HepG2 (cell line): Measurements from ENCODE around the gene SHTN1. TPM values are rescaled to one million over a fixed set of nuclear protein-coding genes. Genes with fewer than 3 reads are reported as not detected.

Source experiments
- ATAC-seq: fragments of 200-7000 bp; cut with Tn5 transposase; 3 replicates; pipeline ENCODE4 v1.9.1; 2020; ENCODE audit warnings: mild to moderate bottlenecking, moderate library complexity
- Bru-seq: library from RNA; stranded (reverse); fragments of 400-500 nt; gene quantifications from one replicate; lab custom pipeline; 2021; lab: Mats Ljungman, UMichigan
- BruChase-seq, 2 experiments: library from RNA; stranded (reverse); fragments of 400-500 nt; gene quantifications; one replicate each; lab custom pipeline; 2021; lab: Mats Ljungman, UMichigan
- BruUV-seq: library from RNA; stranded (reverse); fragments of 400-500 nt; replicated peaks from 2 replicates; lab custom pipeline; 2021; lab: Mats Ljungman, UMichigan
- CTCF ChIA-PET: fragments of 300-600 bp; formaldehyde crosslinking; extraction: SDS; loops from one replicate; lab custom pipeline; 2021; ENCODE audit warnings: low total read pairs, inconsistent platforms, low intra/inter-chr PET ratio; lab: Yijun Ruan, JAX
- POLR2A ChIA-PET: fragments of 350-600 bp; sonication (Branson Sonifier 250); formaldehyde crosslinking; loops from one replicate; lab custom pipeline; 2020; ENCODE audit warnings: antibody characterized with exemption, inconsistent platforms; lab: Yijun Ruan, JAX
- DNase-seq: peaks from one replicate; pipeline ENCODE4 v3.0.0-alpha.2; 2015; ENCODE audit warnings: low spot score
- FAIRE-seq: peaks from 3 replicates; lab custom pipeline; 2011; peaks lifted over from hg19 to GRCh38; lab: Jason Lieb, UNC
- H2AFZ ChIP-seq: one replicate; pipeline ENCODE4 v1.6.1; 2011; ENCODE audit warnings: low read length, inconsistent platforms
- H3K27ac ChIP-seq: fragments of 300-600 bp; 3 replicates; pipeline ENCODE4 v1.8.0; 2011; ENCODE audit warnings: mixed run types, mild to moderate bottlenecking, mixed read lengths, low read length, inconsistent platforms; ENCODE audit not compliant: insufficient read depth; ENCODE audit errors: extremely low read length
- H3K27me3 ChIP-seq, 2 experiments: fragments of 200-600 bp in 1 of 2; 2 replicates in 1 of 2; 3 replicates in 1 of 2; pipeline versions ENCODE4 v1.6.0 to v1.8.0; 2011; ENCODE audit warnings: low read length in 2 of 2, mild to moderate bottlenecking in 2 of 2, moderate library complexity in 2 of 2, inconsistent platforms in 1 of 2; ENCODE audit not compliant: insufficient read depth in 2 of 2, control insufficient read depth in 1 of 2
- H3K36me3 ChIP-seq, 2 experiments: fragments of 200-600 bp in 1 of 2; replicated peaks in 1 of 2; 2 replicates in 1 of 2; 3 replicates in 1 of 2; pipeline versions ENCODE4 v1.5.1 to v1.8.0; 2011; ENCODE audit warnings: low read length in 2 of 2, inconsistent platforms in 1 of 2; ENCODE audit not compliant: insufficient read depth in 2 of 2, control insufficient read depth in 1 of 2
- H3K4me1 ChIP-seq: 2 replicates; pipeline ENCODE4 v1.5.1; 2012; ENCODE audit warnings: low read length, inconsistent platforms; ENCODE audit not compliant: insufficient read depth
- H3K4me2 ChIP-seq: 2 replicates; pipeline ENCODE4 v1.6.0; 2011; ENCODE audit warnings: low read depth, low read length, inconsistent platforms
- H3K4me3 ChIP-seq, 3 experiments: fragments of 200-600 bp in 1 of 3; sonication (generic), shearing (Covaris generic) in 1 of 3; replicated peaks in 1 of 3; 2 replicates each; pipeline ENCODE4 v1.5.1; 2011 to 2016; ENCODE audit warnings: low read length in 3 of 3, inconsistent platforms in 2 of 3, low read depth in 2 of 3, mild to moderate bottlenecking in 2 of 3, control low read depth in 1 of 3, mixed read lengths in 1 of 3; ENCODE audit not compliant: insufficient read depth in 1 of 3
- H3K79me2 ChIP-seq: one replicate; pipeline ENCODE4 v1.6.1; 2011; ENCODE audit warnings: low read length, inconsistent platforms; ENCODE audit not compliant: insufficient read depth
- H3K9ac ChIP-seq: 2 replicates; pipeline ENCODE4 v1.6.0; 2011; ENCODE audit warnings: mild to moderate bottlenecking, low read depth, low read length, inconsistent platforms; ENCODE audit not compliant: insufficient read depth
- H3K9me3 ChIP-seq: 2 replicates; pipeline ENCODE4 v1.5.1; 2012; ENCODE audit warnings: mild to moderate bottlenecking, low read length
- H4K20me1 ChIP-seq: 2 replicates; pipeline ENCODE4 v1.6.0; 2011; ENCODE audit warnings: inconsistent platforms, mild to moderate bottlenecking, low read length, moderate library complexity; ENCODE audit not compliant: insufficient read depth
- BCL6 ChIP-seq: IDR thresholded peaks from 2 replicates; pipeline ENCODE4 v1.6.1; 2016; ENCODE audit warnings: missing genetic modification reagents, missing compliant biosample characterization
- CREB3 ChIP-seq: sonication (generic); formaldehyde crosslinking; IDR thresholded peaks from 2 replicates; pipeline ENCODE4 v1.5.0; 2020; ENCODE audit warnings: missing genetic modification reagents
- MXD1 ChIP-seq: sonication (generic); formaldehyde crosslinking; IDR thresholded peaks from 2 replicates; pipeline ENCODE4 v1.4.0; 2020; ENCODE audit warnings: mild to moderate bottlenecking, missing genetic modification reagents
- ZNF326 ChIP-seq: sonication (generic); formaldehyde crosslinking; IDR thresholded peaks from 2 replicates; pipeline ENCODE4 v1.4.0; 2020; ENCODE audit warnings: missing genetic modification reagents, borderline replicate concordance
- ZNF331 ChIP-seq: sonication (generic); formaldehyde crosslinking; IDR thresholded peaks from 2 replicates; pipeline ENCODE4 v1.4.0; 2020; ENCODE audit warnings: missing genetic modification reagents
- ZNF468 ChIP-seq: sonication (generic); formaldehyde crosslinking; IDR thresholded peaks from 2 replicates; pipeline ENCODE4 v1.8.0; 2022; ENCODE audit warnings: mild to moderate bottlenecking, moderate library complexity, missing genetic modification reagents
- ZNF703 ChIP-seq: sonication (generic); formaldehyde crosslinking; IDR thresholded peaks from 2 replicates; pipeline ENCODE4 v1.5.1; 2020; ENCODE audit warnings: missing genetic modification reagents, mild to moderate bottlenecking, moderate library complexity, borderline replicate concordance
- ZSCAN30 ChIP-seq: sonication (generic); formaldehyde crosslinking; IDR thresholded peaks from 2 replicates; pipeline ENCODE4 v1.5.0; 2020; ENCODE audit warnings: mild to moderate bottlenecking, missing genetic modification reagents
- WGBS: methylation state at CpG from one replicate; pipeline ENCODE4 v1.1.6; 2017; ENCODE audit warnings: low lambda C conversion rate; 5-methylcytosine and 5-hydroxymethylcytosine counted together
- in situ Hi-C: cut with HindIII; loops from 2 replicates; pipeline ENCODE4 v1.10.0; 2017; ENCODE audit warnings: low pct_unique_long_range_greater_than_20kb; ENCODE audit not compliant: extremely low pct_ligation_motif_present
- intact Hi-C: fragments of 100-400 bp; cut with micrococcal nuclease; formaldehyde crosslinking; loops from one replicate; pipeline ENCODE4 v1.10.0; 2022; ENCODE audit not compliant: unreplicated experiment
- long read RNA-seq, 2 experiments: library from RNA in 1 of 2; library from polyadenylated mRNA in 1 of 2; stranded (forward) in 1 of 2; unstranded in 1 of 2; transcript quantifications; one replicate each; pipeline ENCODE4 v2.0.0, GENCODE V29; 2019 to 2022
- polyA minus RNA-seq, 3 experiments: library from RNA; depleted of rRNA, polyadenylated mRNA; stranded (reverse); fragments of >200 nt; gene quantifications; 2 replicates each; pipeline ENCODE4 v1.2.3, GENCODE V29; 2011; ENCODE audit warnings: low replicate concordance in 1 of 3
- polyA plus RNA-seq, 8 experiments: library from polyadenylated mRNA; depleted of rRNA in 3 of 8; stranded (reverse) in 7 of 8; unstranded in 1 of 8; fragments of >200 nt; fragmentation: Illumina TruSeq in 4 of 8; extraction: Trizol in 4 of 8; gene quantifications; 2 replicates each; pipeline versions ENCODE4 v1.2.1 to v1.2.3, GENCODE V29; 2011 to 2016; ENCODE audit warnings: low read depth in 4 of 8, missing spikeins in 1 of 8, mixed read lengths in 1 of 8; ENCODE audit not compliant: insufficient read depth in 1 of 8
- total RNA-seq, 5 experiments: library from RNA; depleted of rRNA; stranded (reverse); fragments of >200 nt; fragmentation: Illumina TruSeq; extraction: Trizol; gene quantifications; 2 replicates each; pipeline ENCODE4 v1.2.3, GENCODE V29; 2016; ENCODE audit warnings: low read depth in 1 of 5
- TF ChIP-seq, protein P1 (sequence below): sonication (generic); formaldehyde crosslinking; IDR thresholded peaks from 2 replicates; pipeline ENCODE4 v1.8.0; 2022; ENCODE audit warnings: missing genetic modification reagents, mild to moderate bottlenecking, borderline replicate concordance
- TF ChIP-seq, protein P2 (sequence below): sonication (generic); formaldehyde crosslinking; IDR thresholded peaks from 2 replicates; pipeline ENCODE4 v1.4.0; 2020; ENCODE audit warnings: missing genetic modification reagents
- TF ChIP-seq, protein P3 (sequence below): sonication (generic); formaldehyde crosslinking; IDR thresholded peaks from 2 replicates; pipeline ENCODE4 v1.5.0; 2020; ENCODE audit warnings: missing genetic modification reagents

SHTN1 gene
- 15.6 and 18.5 TPM in 2 replicates for total RNA-seq (2016; rRNA removed; fragmentation: Illumina TruSeq; extraction: Trizol)
- total RNA-seq (2016; cell fraction: cytosol; rRNA removed; fragmentation: Illumina TruSeq; extraction: Trizol; ENCODE audit: low read depth) = 3.0 and 3.5 TPM in 2 replicates
- 14.2 and 16.6 TPM in 2 replicates for total RNA-seq (2016; cell fraction: insoluble cytoplasmic fraction; rRNA removed; fragmentation: Illumina TruSeq; extraction: Trizol)
- total RNA-seq (2016; cell fraction: membrane; rRNA removed; fragmentation: Illumina TruSeq; extraction: Trizol) = 8.0 and 10.8 TPM in 2 replicates
- total RNA-seq (2016; cell fraction: nucleus; rRNA removed; fragmentation: Illumina TruSeq; extraction: Trizol) = 26.4 and 27.4 TPM in 2 replicates
- polyA plus RNA-seq (2011; rRNA removed) = 8.2 and 11.3 TPM in 2 replicates
- 3.1 and 5.1 TPM in 2 replicates for polyA plus RNA-seq (2011; cell fraction: cytosol; rRNA removed)
- 11.0 and 13.6 TPM in 2 replicates for polyA plus RNA-seq (2011; cell fraction: nucleus; rRNA removed)
- 14.9 and 15.7 TPM in 2 replicates for polyA plus RNA-seq (2012)
- 2.3 and 2.4 TPM in 2 replicates for polyA plus RNA-seq (2016; cell fraction: cytosol; fragmentation: Illumina TruSeq; extraction: Trizol; ENCODE audit: low read depth)
- polyA plus RNA-seq (2016; cell fraction: insoluble cytoplasmic fraction; fragmentation: Illumina TruSeq; extraction: Trizol; ENCODE audit: low read depth) = 25.3 and 30.9 TPM in 2 replicates
- polyA plus RNA-seq (2016; cell fraction: membrane; fragmentation: Illumina TruSeq; extraction: Trizol; ENCODE audit: low read depth) = 7.3 and 8.8 TPM in 2 replicates
- 45.6 and 49.9 TPM in 2 replicates for polyA plus RNA-seq (2016; cell fraction: nucleus; fragmentation: Illumina TruSeq; extraction: Trizol; ENCODE audit: insufficient read depth, low read depth)
- polyA minus RNA-seq (2011; rRNA and poly(A)+ RNA removed; ENCODE audit: low replicate concordance) = 1.8 and 4.2 TPM in 2 replicates
- 7.4 and 8.1 TPM in 2 replicates for polyA minus RNA-seq (2011; cell fraction: cytosol; rRNA and poly(A)+ RNA removed)
- polyA minus RNA-seq (2011; cell fraction: nucleus; rRNA and poly(A)+ RNA removed) = 37.4 and 38.1 TPM in 2 replicates
- Bru-seq, nascent RNA = percentile 73 among the genes with signal in this experiment
- percentile 69 among the genes with signal in this experiment for BruChase-seq, experiment 1, labeled RNA remaining after a 6-hour chase
- percentile 75 among the genes with signal in this experiment for BruChase-seq, experiment 2, labeled RNA remaining after a 2-hour chase
- long read RNA-seq, experiment 1, full-length matches to known transcripts = 12 of 31 reads
- long read RNA-seq, experiment 1, partial matches to known transcripts = 11 of 31 reads
- long read RNA-seq, experiment 1, other reads (novel, unspliced or antisense) = 8 of 31 reads
- long read RNA-seq, experiment 2, full-length matches to known transcripts = 4 of 29 reads
- long read RNA-seq, experiment 2, partial matches to known transcripts = 1 of 29 reads
- long read RNA-seq, experiment 2, other reads (novel, unspliced or antisense) = 24 of 29 reads

- Histone ChIP-seq H3K4me2 (peak within 1 kb of the TSS; percentile 94), H3K9ac (peak within 1 kb of the TSS; percentile 81), H3K4me3 (peak within 1 kb of the TSS; percentile 78 to 86 (median 82)), H3K27me3 (no peaks in the 10 kb centered on the region), H3K79me2 (peaks cover 41% of the 10 kb centered on the region), H4K20me1 (peaks cover 5% of the 10 kb centered on the region), H3K27ac (peak within 1 kb of the TSS; percentile 83), H3K9me3 (no peaks in the 10 kb centered on the region), H3K36me3 (no peaks in the 10 kb centered on the region), H3K4me1 (peaks cover 52% of the 10 kb centered on the region), H2AFZ (peak within 1 kb of the TSS; percentile 54)
- ATAC-seq = peak; percentile 89
- POLR2A ChIA-PET = interaction anchor here (1.0 to 1.4 kb wide), 4 partner anchors 15 to 58 kb away, joined by 3 to 5 read pairs (median 3); no protein-coding TSS in a partner anchor
- no TSS peak for BruUV-seq
- peak; percentile 70 for DNase-seq
- WGBS = 2% methylated on average over 12 of the region's 46 CpGs
- in situ Hi-C loops = loop anchor here (10.0 kb wide), 1 partner anchor 160 kb away; no protein-coding TSS in a partner anchor
- CTCF ChIA-PET = no interaction called here
- FAIRE-seq = no peak
- intact Hi-C loops = no loop called here
- TF ChIP-seq MXD1 (CRISPR knock-in tag) = no peak; the same call in none of the 2 replicates
- TF ChIP-seq, protein P1, sequence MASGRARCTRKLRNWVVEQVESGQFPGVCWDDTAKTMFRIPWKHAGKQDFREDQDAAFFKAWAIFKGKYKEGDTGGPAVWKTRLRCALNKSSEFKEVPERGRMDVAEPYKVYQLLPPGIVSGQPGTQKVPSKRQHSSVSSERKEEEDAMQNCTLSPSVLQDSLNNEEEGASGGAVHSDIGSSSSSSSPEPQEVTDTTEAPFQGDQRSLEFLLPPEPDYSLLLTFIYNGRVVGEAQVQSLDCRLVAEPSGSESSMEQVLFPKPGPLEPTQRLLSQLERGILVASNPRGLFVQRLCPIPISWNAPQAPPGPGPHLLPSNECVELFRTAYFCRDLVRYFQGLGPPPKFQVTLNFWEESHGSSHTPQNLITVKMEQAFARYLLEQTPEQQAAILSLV = no peak
- TF ChIP-seq, protein P2, sequence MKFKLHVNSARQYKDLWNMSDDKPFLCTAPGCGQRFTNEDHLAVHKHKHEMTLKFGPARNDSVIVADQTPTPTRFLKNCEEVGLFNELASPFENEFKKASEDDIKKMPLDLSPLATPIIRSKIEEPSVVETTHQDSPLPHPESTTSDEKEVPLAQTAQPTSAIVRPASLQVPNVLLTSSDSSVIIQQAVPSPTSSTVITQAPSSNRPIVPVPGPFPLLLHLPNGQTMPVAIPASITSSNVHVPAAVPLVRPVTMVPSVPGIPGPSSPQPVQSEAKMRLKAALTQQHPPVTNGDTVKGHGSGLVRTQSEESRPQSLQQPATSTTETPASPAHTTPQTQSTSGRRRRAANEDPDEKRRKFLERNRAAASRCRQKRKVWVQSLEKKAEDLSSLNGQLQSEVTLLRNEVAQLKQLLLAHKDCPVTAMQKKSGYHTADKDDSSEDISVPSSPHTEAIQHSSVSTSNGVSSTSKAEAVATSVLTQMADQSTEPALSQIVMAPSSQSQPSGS (CRISPR knock-in tag) = no peak
- TF ChIP-seq CREB3 (CRISPR knock-in tag) = no peak
- TF ChIP-seq ZNF326 (CRISPR knock-in tag) = no peak
- no peak for TF ChIP-seq BCL6 (CRISPR knock-in tag)
- no peak for TF ChIP-seq ZNF331 (CRISPR knock-in tag)
- TF ChIP-seq ZNF468 (CRISPR knock-in tag) = no peak
- no peak for TF ChIP-seq ZSCAN30
- no peak for TF ChIP-seq ZNF703 (CRISPR knock-in tag)
- TF ChIP-seq, protein P3, sequence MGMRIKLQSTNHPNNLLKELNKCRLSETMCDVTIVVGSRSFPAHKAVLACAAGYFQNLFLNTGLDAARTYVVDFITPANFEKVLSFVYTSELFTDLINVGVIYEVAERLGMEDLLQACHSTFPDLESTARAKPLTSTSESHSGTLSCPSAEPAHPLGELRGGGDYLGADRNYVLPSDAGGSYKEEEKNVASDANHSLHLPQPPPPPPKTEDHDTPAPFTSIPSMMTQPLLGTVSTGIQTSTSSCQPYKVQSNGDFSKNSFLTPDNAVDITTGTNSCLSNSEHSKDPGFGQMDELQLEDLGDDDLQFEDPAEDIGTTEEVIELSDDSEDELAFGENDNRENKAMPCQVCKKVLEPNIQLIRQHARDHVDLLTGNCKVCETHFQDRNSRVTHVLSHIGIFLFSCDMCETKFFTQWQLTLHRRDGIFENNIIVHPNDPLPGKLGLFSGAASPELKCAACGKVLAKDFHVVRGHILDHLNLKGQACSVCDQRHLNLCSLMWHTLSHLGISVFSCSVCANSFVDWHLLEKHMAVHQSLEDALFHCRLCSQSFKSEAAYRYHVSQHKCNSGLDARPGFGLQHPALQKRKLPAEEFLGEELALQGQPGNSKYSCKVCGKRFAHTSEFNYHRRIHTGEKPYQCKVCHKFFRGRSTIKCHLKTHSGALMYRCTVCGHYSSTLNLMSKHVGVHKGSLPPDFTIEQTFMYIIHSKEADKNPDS (CRISPR knock-in tag) = no peak
These were observed at the start of gene SHTN1 for GRCh38 chr10:117005026-117005526. SHTN1 (minus strand) TSS chr10:117005187; CDS start chr10:117005079, 108 bp downstream.
